HG03460 (cell line): ENCODE results near the gene PLPPR3.

ENCODE experiments used
- ATAC-seq: cut with Tn5 transposase; IDR thresholded peaks from one replicate; pipeline ENCODE4 v1.9.1; 2021; ENCODE audit not compliant: unreplicated experiment

PLPPR3 gene

GRCh38 chr19:810077-810855 is 11.5 kb downstream of the PLPPR3 start:
- no peak for ATAC-seq

- no peak for ATAC-seq
Observed at GRCh38 chr19:808423-808775, 13.4 kb downstream of the PLPPR3 start.

GRCh38 chr19:807627-808422 is 13.9 kb downstream of the PLPPR3 start:
- ATAC-seq: no peak

- ATAC-seq: no peak
Observed at GRCh38 chr19:806815-807421, 14.8 kb downstream of the PLPPR3 start.

GRCh38 chr19:805600-806550 is 15.9 kb downstream of the PLPPR3 start:
- ATAC-seq: no peak

GRCh38 chr19:805166-805551 is 16.6 kb downstream of the PLPPR3 start:
- ATAC-seq: no peak

- ATAC-seq: no peak
Observed at GRCh38 chr19:804419-805165, 17.2 kb downstream of the PLPPR3 start.

- ATAC-seq: no peak
Observed at GRCh38 chr19:803686-804418, 17.9 kb downstream of the PLPPR3 start.

GRCh38 chr19:803099-803561 is 18.6 kb downstream of the PLPPR3 start:
- ATAC-seq: no peak

GRCh38 chr19:802498-803098 is 19.2 kb downstream of the PLPPR3 start:
- ATAC-seq: no peak

GRCh38 chr19:801861-802497 is 19.8 kb downstream of the PLPPR3 start:
- no peak for ATAC-seq

- ATAC-seq: no peak
Observed at GRCh38 chr19:801030-801860, 20.5 kb downstream of the PLPPR3 start.

GRCh38 chr19:800360-801029 is 21.3 kb downstream of the PLPPR3 start:
- ATAC-seq: no peak

GRCh38 chr19:799076-799881 is 22.5 kb downstream of the PLPPR3 start:
- no peak for ATAC-seq

- no peak for ATAC-seq
Observed at GRCh38 chr19:798415-799075, 23.2 kb downstream of the PLPPR3 start.
